CD4-positive, CD25-positive, alpha-beta regulatory T cell (primary cell): Measurements from ENCODE around the gene YPEL2. TPM values are rescaled to one million over a fixed set of nuclear protein-coding genes. Genes with fewer than 3 reads are reported as not detected.
A peak's percentile ranks its signal among the peaks of the same experiment; 100 is the strongest.

Experiments
- ATAC-seq, 2 donors: fragments of 150-1000 bp; cut with Tn5 transposase; one replicate each; pipeline ENCODE4 v1.10.0; 2021; ENCODE audit warnings: low read depth in 2 of 2, moderate number of reproducible peaks in 2 of 2, moderate library complexity in 1 of 2
- DNase-seq, 3 donors: peaks; one replicate each; pipeline versions ENCODE4 v3.0.0 to v3.0.0-alpha.2; 2012 to 2022; ENCODE audit warnings: mixed read lengths in 1 of 3
- H3K27ac ChIP-seq: one replicate; pipeline ENCODE4 v1.7.0; 2013; ENCODE audit warnings: mild to moderate bottlenecking, low read length; ENCODE audit not compliant: insufficient read depth, poor library complexity, severe bottlenecking
- H3K27me3 ChIP-seq: one replicate; pipeline ENCODE4 v1.7.0; 2013; ENCODE audit warnings: low read length; ENCODE audit not compliant: control insufficient read depth, insufficient read depth
- H3K36me3 ChIP-seq: one replicate; pipeline ENCODE4 v1.7.0; 2013; ENCODE audit warnings: mild to moderate bottlenecking, low read length, moderate library complexity; ENCODE audit not compliant: control insufficient read depth, insufficient read depth
- H3K4me1 ChIP-seq: 2 replicates; pipeline ENCODE4 v1.7.0; 2013; ENCODE audit warnings: mild to moderate bottlenecking, low read length; ENCODE audit not compliant: insufficient read depth, control insufficient read depth, poor library complexity, severe bottlenecking
- H3K4me3 ChIP-seq: one replicate; pipeline ENCODE4 v1.7.0; 2013; ENCODE audit warnings: low read depth, mild to moderate bottlenecking, low read length, moderate library complexity
- H3K9me3 ChIP-seq, 2 experiments: 1 replicate in 1 of 2; 2 replicates in 1 of 2; pipeline ENCODE4 v1.7.0; 2013; ENCODE audit warnings: low read length in 2 of 2, mild to moderate bottlenecking in 1 of 2, moderate library complexity in 1 of 2; ENCODE audit not compliant: control insufficient read depth in 2 of 2
- H3K27ac Mint-ChIP-seq, 3 donors: one replicate each; pipeline ENCODE4 v1.8.0; 2020 to 2022; ENCODE audit warnings: mild to moderate bottlenecking in 3 of 3, mixed read lengths in 3 of 3, moderate library complexity in 2 of 3
- H3K27me3 Mint-ChIP-seq: one replicate; pipeline ENCODE4 v1.8.0; 2022; ENCODE audit warnings: mild to moderate bottlenecking, mixed read lengths
- H3K36me3 Mint-ChIP-seq: one replicate; pipeline ENCODE4 v1.8.0; 2020; ENCODE audit warnings: mixed read lengths
- H3K4me1 Mint-ChIP-seq, 4 donors: one replicate each; pipeline ENCODE4 v1.8.0; 2020 to 2022; ENCODE audit warnings: mixed read lengths in 4 of 4, mild to moderate bottlenecking in 1 of 4
- H3K4me3 Mint-ChIP-seq, 4 donors: one replicate each; pipeline ENCODE4 v1.8.0; 2020 to 2022; ENCODE audit warnings: mild to moderate bottlenecking in 4 of 4, mixed read lengths in 4 of 4, moderate library complexity in 3 of 4
- H3K9me3 Mint-ChIP-seq, 7 donors: one replicate each; pipeline ENCODE4 v1.8.0; 2020 to 2022; ENCODE audit warnings: mixed read lengths in 7 of 7, mild to moderate bottlenecking in 3 of 7, moderate library complexity in 2 of 7
- polyA plus RNA-seq, 4 donors: library from polyadenylated mRNA; unstranded; fragments of 300-500 nt; fragmentation: Illumina TruSeq; gene quantifications; one replicate each; pipeline ENCODE4 v1.2.3, GENCODE V29; 2021
- total RNA-seq: library from RNA; stranded (reverse); gene quantifications from one replicate; pipeline ENCODE4 v1.2.3, GENCODE V29; 2022

The YPEL2 gene
- total and polyA plus RNA-seq, 5 donors from 2014 or later: 35.7 to 64.3 (median 44.8) TPM

- Histone ChIP-seq H3K36me3 (no peaks in the 10 kb centered on the region), H3K27ac (no peak overlapping the region), H3K9me3 (peaks cover 0 to under 1% of the 10 kb centered on the region in 2 experiments), H3K27me3 (no peaks in the 10 kb centered on the region), H3K4me1 (peaks cover 8% of the 10 kb centered on the region), H3K4me3 (no peak overlapping the region)
- peak overlapping the region in 1 of 4 donors; percentile 48 for H3K4me3 Mint-ChIP-seq
- H3K27me3 Mint-ChIP-seq: peaks cover 5% of the 10 kb centered on the region
- DNase-seq (no peak), ATAC-seq (no peak)
- H3K36me3 Mint-ChIP-seq: peaks cover 5% of the 10 kb centered on the region
- H3K9me3 Mint-ChIP-seq: peaks cover 0 to 1% (median under 1%) of the 10 kb centered on the region in 7 donors
- peak overlapping the region in 1 of 3 donors; percentile 16 for H3K27ac Mint-ChIP-seq
- peaks cover 8 to 25% (median 17%) of the 10 kb centered on the region in 4 donors for H3K4me1 Mint-ChIP-seq
These were observed 106.4 kb downstream of the YPEL2 start for GRCh38 chr17:59437791-59438281.

GRCh38 chr17:59439262-59439661 is 107.8 kb downstream of the YPEL2 start:
- Histone ChIP-seq H3K27me3 (no peaks in the 10 kb centered on the region), H3K27ac (no peak overlapping the region), H3K36me3 (no peaks in the 10 kb centered on the region), H3K9me3 (no peaks in the 10 kb centered on the region), H3K4me1 (peaks cover 8% of the 10 kb centered on the region), H3K4me3 (no peak overlapping the region)
- ATAC-seq (no peak), DNase-seq (peak in 1 of 3 donors; percentile 77)
- Mint-ChIP-seq H3K36me3 (no peaks in the 10 kb centered on the region), H3K27me3 (peaks cover 5% of the 10 kb centered on the region), H3K27ac (peak overlapping the region in 1 of 3 donors; percentile 28), H3K4me1 (peaks cover 8 to 24% (median 17%) of the 10 kb centered on the region in 4 donors), H3K9me3 (peaks cover 0 to 1% (median 0%) of the 10 kb centered on the region in 7 donors), H3K4me3 (no peak overlapping the region)

- ATAC-seq: no peak
- H3K27me3 Mint-ChIP-seq: peaks cover 5% of the 10 kb centered on the region
- peaks cover 8 to 24% (median 17%) of the 10 kb centered on the region in 4 donors for H3K4me1 Mint-ChIP-seq
These were observed 108.3 kb downstream of the YPEL2 start for GRCh38 chr17:59439741-59440211.

GRCh38 chr17:59440757-59441463 is 109.5 kb downstream of the YPEL2 start:
- peaks cover 4% of the 10 kb centered on the region for H3K4me1 ChIP-seq
- DNase-seq (peak; percentile 74 to 95 (median 82)), ATAC-seq (peak; percentile 99)
- H3K27me3 Mint-ChIP-seq: peaks cover 2% of the 10 kb centered on the region
- H3K27me3 ChIP-seq: no peaks in the 10 kb centered on the region
- no peaks in the 10 kb centered on the region for H3K36me3 ChIP-seq
- H3K9me3 ChIP-seq: no peaks in the 10 kb centered on the region
- peak overlapping the region; percentile 31 to 86 (median 82) for H3K27ac Mint-ChIP-seq
- H3K9me3 Mint-ChIP-seq: peaks cover 0 to 1% (median 0%) of the 10 kb centered on the region in 7 donors
- H3K4me3 ChIP-seq: peak overlapping the region; percentile 64
- no peaks in the 10 kb centered on the region for H3K36me3 Mint-ChIP-seq
- no peak overlapping the region for H3K27ac ChIP-seq
- peak overlapping the region in 3 of 4 donors; percentile 4 to 44 (median 36) for H3K4me3 Mint-ChIP-seq
- peaks cover 8 to 20% (median 14%) of the 10 kb centered on the region in 4 donors for H3K4me1 Mint-ChIP-seq

More at GRCh38 chr17:59439741-59440211, 108.3 kb downstream of the YPEL2 start:
- Histone ChIP-seq H3K36me3 (no peaks in the 10 kb centered on the region), H3K4me1 (peaks cover 8% of the 10 kb centered on the region), H3K9me3 (no peaks in the 10 kb centered on the region), H3K4me3 (no peak overlapping the region), H3K27me3 (no peaks in the 10 kb centered on the region), H3K27ac (no peak overlapping the region)
- H3K9me3 Mint-ChIP-seq: peaks cover 0 to 1% (median 0%) of the 10 kb centered on the region in 7 donors
- DNase-seq: no peak
- no peaks in the 10 kb centered on the region for H3K36me3 Mint-ChIP-seq
- peak overlapping the region in 2 of 3 donors; percentile 31 to 86 for H3K27ac Mint-ChIP-seq
- H3K4me3 Mint-ChIP-seq: no peak overlapping the region

- H3K27me3 ChIP-seq: no peaks in the 10 kb centered on the region
- peaks cover 4% of the 10 kb centered on the region for H3K27me3 Mint-ChIP-seq
- H3K4me1 Mint-ChIP-seq: peaks cover 8 to 20% (median 13%) of the 10 kb centered on the region in 4 donors
- H3K4me1 ChIP-seq: peaks cover 4% of the 10 kb centered on the region
- no peak overlapping the region for H3K4me3 Mint-ChIP-seq
- peak overlapping the region in 1 of 3 donors; percentile 31 for H3K27ac Mint-ChIP-seq
- H3K9me3 ChIP-seq: no peaks in the 10 kb centered on the region
- ATAC-seq: no peak
- H3K36me3 ChIP-seq: no peaks in the 10 kb centered on the region
- no peaks in the 10 kb centered on the region for H3K36me3 Mint-ChIP-seq
- no peak for DNase-seq
- H3K9me3 Mint-ChIP-seq: peaks cover 0 to 1% (median 0%) of the 10 kb centered on the region in 7 donors
- no peak overlapping the region for H3K27ac ChIP-seq
- no peak overlapping the region for H3K4me3 ChIP-seq
These were observed 110.1 kb downstream of the YPEL2 start for GRCh38 chr17:59441464-59442096.

GRCh38 chr17:59443106-59443505 is 111.7 kb downstream of the YPEL2 start:
- Histone ChIP-seq H3K4me3 (no peak overlapping the region), H3K27ac (no peak overlapping the region), H3K9me3 (no peaks in the 10 kb centered on the region), H3K4me1 (peaks cover 4% of the 10 kb centered on the region), H3K36me3 (no peaks in the 10 kb centered on the region), H3K27me3 (no peaks in the 10 kb centered on the region)
- H3K4me1 Mint-ChIP-seq: peaks cover 8 to 20% (median 13%) of the 10 kb centered on the region in 4 donors
- no peaks in the 10 kb centered on the region for H3K36me3 Mint-ChIP-seq
- H3K27ac Mint-ChIP-seq: no peak overlapping the region
- peaks cover 8% of the 10 kb centered on the region for H3K27me3 Mint-ChIP-seq
- no peak for DNase-seq
- H3K4me3 Mint-ChIP-seq: no peak overlapping the region
- H3K9me3 Mint-ChIP-seq: peaks cover 0 to 1% (median 0%) of the 10 kb centered on the region in 7 donors
- no peak for ATAC-seq
